Upper lobe of left lung (tissue), 6 donors: ENCODE results near the gene KRT14. TPM values are rescaled to one million over a fixed set of nuclear protein-coding genes. Genes with fewer than 3 reads are reported as not detected.
A peak's percentile ranks its signal among the peaks of the same experiment; 100 is the strongest.
"Not testable (repeated sequence)": the region's sequence is repeated elsewhere in the genome, so short reads cannot be mapped to it uniquely, and the experiment has no call there.

ENCODE experiments used
- ATAC-seq, 2 donors: fragments of 200-7000 bp; cut with Tn5 transposase; one replicate each; pipeline ENCODE4 v1.9.1; 2022; ENCODE audit warnings: mild to moderate bottlenecking in 2 of 2, moderate library complexity in 2 of 2; ENCODE audit not compliant: low FRiP score in 2 of 2
- DNase-seq, 2 donors: peaks; one replicate each; pipeline ENCODE4 v3.0.0-alpha.2; 2019 to 2020
- H3K27ac ChIP-seq, 4 donors: fragments of 200-600 bp; sonication (generic); one replicate each; pipeline ENCODE4 v1.5.1; 2016 to 2019
- H3K27me3 ChIP-seq, 4 donors: fragments of 200-600 bp; sonication (generic); one replicate each; pipeline ENCODE4 v1.5.1; 2017 to 2019
- H3K36me3 ChIP-seq, 4 donors: fragments of 200-600 bp; sonication (generic); one replicate each; pipeline ENCODE4 v1.5.1; 2016 to 2019
- H3K4me1 ChIP-seq, 4 donors: fragments of 200-600 bp; sonication (generic); one replicate each; pipeline ENCODE4 v1.5.1; 2018 to 2019
- H3K4me3 ChIP-seq, 4 donors: fragments of 200-600 bp; sonication (generic); one replicate each; pipeline ENCODE4 v1.5.1; 2017 to 2019; ENCODE audit warnings: mild to moderate bottlenecking in 2 of 4, moderate library complexity in 1 of 4
- H3K9me3 ChIP-seq, 4 donors: fragments of 200-600 bp; sonication (generic); one replicate each; pipeline ENCODE4 v1.5.1; 2018 to 2019
- EP300 ChIP-seq, 4 donors: sonication (generic); formaldehyde crosslinking; IDR thresholded peaks; one replicate each; pipeline ENCODE4 v1.5.1; 2017; ENCODE audit warnings: antibody characterized with exemption in 4 of 4, control low read depth in 2 of 4
- POLR2A ChIP-seq, 4 donors: fragments of 450-650 bp; IDR thresholded peaks; one replicate each; pipeline ENCODE4 v1.5.1; 2016 to 2017; ENCODE audit warnings: antibody characterized with exemption in 4 of 4, mild to moderate bottlenecking in 2 of 4
- POLR2AphosphoS5 ChIP-seq, 2 donors: sonication (generic); formaldehyde crosslinking; IDR thresholded peaks; one replicate each; pipeline ENCODE4 v1.5.1; 2017; ENCODE audit warnings: antibody characterized with exemption in 2 of 2
- WGBS, 2 donors: methylation state at CpG; one replicate each; pipeline ENCODE4 v1.1.5; 2017 to 2018; 5-methylcytosine and 5-hydroxymethylcytosine counted together
- total RNA-seq, 6 donors: library from RNA; depleted of rRNA in 4 of 6; stranded (reverse); fragments of >200 nt in 4 of 6; gene quantifications; one replicate each; pipeline versions ENCODE4 v1.1.0 to v1.2.1, GENCODE V29; 2016 to 2021
- TF ChIP-seq, protein P1 (sequence below), 6 experiments: fragments of 450-650 bp in 4 of 6; fragments of 200-600 bp in 2 of 6; sonication (generic) in 2 of 6; IDR thresholded peaks; one replicate each; pipeline ENCODE4 v1.5.1; 2016 to 2019; ENCODE audit warnings: antibody characterized with exemption in 6 of 6
- donor health status: DM: no; HTN: no; CAD: no; lungs with moderate emphysema.
- donor health status: DM: no; HTN: yes; CAD: no; lungs with severe emphysema.

The KRT14 gene
- total RNA-seq, 6 donors from 2014 or later: not detected

DNA sequence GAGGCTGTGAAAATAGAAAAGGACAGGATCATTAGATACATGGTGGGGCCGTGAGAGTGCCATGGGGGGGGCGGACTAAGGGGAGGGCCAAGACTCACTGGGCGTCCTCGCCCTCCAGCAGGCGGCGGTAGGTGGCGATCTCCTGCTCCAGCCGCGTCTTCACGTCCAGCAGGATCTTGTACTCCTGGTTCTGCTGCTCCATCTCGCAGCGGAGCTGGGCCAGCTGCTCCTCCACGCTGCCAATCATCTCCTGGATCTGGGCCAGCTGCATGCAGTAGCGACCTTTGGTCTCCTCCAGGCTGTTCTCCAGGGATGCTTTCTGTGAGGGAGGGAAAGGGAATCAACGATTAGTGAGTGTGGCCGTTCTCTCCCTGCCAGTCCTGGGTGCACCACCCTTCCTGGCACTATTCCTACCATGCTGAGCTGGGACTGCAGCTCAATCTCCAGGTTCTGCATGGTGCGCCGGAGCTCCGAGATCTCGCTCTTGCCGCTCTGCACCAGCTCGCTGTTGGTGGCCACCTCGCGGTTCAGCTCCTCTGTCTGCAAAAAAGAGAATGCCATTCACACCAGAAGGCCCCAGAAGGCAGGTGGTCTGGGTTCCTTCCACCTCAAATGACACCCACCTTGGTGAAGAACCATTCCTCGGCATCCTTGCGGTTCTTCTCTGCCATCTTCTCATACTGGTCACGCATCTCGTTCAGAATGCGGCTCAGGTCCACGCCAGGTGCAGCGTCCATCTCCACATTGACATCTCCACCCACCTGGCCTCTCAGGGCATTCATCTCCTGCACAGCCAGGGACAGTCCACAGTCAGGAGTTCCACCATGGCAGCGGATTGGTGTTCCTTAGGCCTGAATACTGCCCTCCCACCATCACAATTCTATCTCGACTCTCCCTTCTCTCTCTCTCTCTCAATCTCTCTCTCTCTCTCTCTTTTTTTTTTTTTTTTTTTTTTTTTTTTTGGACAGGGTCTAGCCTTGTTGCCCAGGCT, 3.3 kb downstream of the KRT14 start:
- peaks cover 0 to 3% (median 0%) of the 10 kb centered on the region in 4 donors for H3K4me1 ChIP-seq
- DNase-seq (peak in 1 of 2 donors; percentile 63), ATAC-seq (no peak)
- 78 to 82% methylated on average over 26 to 30 of the region's 33 CpGs for WGBS, 2 donors
- H3K9me3 ChIP-seq: no peaks in the 10 kb centered on the region
- no peaks in the 10 kb centered on the region for H3K27me3 ChIP-seq
- H3K4me3 ChIP-seq: no peak overlapping the region
- no peak overlapping the region for H3K27ac ChIP-seq
- no peaks in the 10 kb centered on the region for H3K36me3 ChIP-seq
- TF ChIP-seq EP300 (IDR thresholded peaks at IDR 0.05): no peak
- TF ChIP-seq POLR2AphosphoS5 (IDR thresholded peaks at IDR 0.05): no peak
- TF ChIP-seq POLR2A (IDR thresholded peaks at IDR 0.05): no peak

DNA sequence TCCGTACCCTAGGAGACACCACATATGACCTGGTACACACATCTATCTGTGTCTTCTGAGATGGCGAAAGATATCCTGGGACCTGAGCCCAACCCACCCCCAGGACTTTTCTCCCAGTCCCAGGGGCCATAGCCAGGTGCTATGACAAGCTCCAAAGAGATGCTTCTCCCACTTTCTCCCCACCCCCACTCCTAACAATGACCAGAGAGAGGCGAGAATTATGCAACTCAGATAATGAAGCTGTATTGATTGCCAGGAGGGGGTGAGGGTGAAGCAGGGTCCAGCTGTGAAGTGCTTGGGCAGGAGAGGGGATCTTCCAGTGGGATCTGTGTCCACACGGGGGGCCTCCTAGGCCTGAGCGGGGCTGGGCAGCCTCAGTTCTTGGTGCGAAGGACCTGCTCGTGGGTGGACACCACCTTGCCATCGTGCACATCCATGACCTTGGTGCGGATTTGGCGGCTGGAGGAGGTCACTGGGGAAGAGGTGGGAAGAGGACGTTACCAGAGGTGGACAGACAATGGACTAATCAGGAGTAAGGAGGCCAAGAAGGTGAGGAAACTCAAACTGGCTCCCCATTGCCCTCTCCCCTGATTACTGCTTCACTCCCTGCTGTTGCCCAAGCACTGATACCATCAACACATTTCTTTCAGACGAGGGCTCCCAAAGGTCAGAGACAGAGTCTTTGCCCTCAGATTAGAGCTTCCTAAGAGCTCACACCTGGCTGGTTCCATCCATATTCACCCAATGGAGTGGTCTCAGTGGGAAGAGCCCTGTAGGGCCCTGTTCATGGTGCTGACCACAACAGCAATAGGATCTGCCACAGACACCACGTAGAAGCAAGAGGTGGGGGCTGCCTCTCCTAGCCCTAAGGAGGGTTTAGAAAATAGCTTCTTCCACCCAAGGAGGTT, 4.4 kb downstream of the KRT14 start:
- not testable (repeated sequence) for H3K36me3 ChIP-seq, H3K27ac ChIP-seq, H3K9me3 ChIP-seq, H3K4me3 ChIP-seq, ATAC-seq, H3K4me1 ChIP-seq, DNase-seq, H3K27me3 ChIP-seq
- 80 to 84% methylated on average over 13 of the region's 13 CpGs for WGBS, 2 donors

DNA sequence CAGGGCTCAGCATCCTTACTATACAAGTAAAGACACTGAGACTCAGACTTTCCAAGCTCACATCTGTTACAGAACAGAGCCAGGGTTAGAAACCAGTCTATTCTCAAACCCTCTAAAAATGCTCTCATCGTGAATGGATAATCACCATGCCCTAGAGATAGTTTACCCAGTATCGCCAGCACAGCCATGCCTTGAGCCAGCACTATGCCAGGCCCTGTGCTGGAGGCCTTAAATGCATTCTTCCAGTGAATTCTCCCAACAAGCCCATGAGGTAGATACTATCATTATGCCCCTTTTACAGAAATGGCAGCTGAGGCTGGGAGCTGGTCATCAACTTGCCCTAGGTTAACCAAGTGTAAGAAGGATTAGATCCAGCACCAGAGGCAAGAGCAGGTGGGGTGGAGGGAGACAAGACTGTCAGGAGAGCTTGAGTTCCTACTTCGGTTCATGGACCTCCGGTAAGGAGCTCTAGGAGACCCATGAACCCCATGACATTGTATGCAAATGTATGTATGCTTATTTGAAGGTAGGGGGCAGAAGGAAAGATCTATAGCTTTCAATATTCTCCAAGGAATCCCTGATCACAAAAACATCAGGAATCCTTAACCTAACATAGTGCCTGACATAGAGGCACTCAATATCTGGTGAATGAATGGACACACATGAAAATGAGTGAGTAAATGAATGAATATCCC, 5.2 kb downstream of the KRT14 start:
- H3K27ac ChIP-seq: no peak overlapping the region
- peaks cover 0 to 3% (median 0%) of the 10 kb centered on the region in 4 donors for H3K4me1 ChIP-seq
- H3K27me3 ChIP-seq: no peaks in the 10 kb centered on the region
- H3K4me3 ChIP-seq: no peak overlapping the region
- DNase-seq (no peak), ATAC-seq (no peak)
- no peak for TF ChIP-seq EP300 (IDR thresholded peaks at IDR 0.05)
- TF ChIP-seq POLR2AphosphoS5 (IDR thresholded peaks at IDR 0.05): no peak
- TF ChIP-seq POLR2A (IDR thresholded peaks at IDR 0.05): no peak
- TF ChIP-seq, protein P1, sequence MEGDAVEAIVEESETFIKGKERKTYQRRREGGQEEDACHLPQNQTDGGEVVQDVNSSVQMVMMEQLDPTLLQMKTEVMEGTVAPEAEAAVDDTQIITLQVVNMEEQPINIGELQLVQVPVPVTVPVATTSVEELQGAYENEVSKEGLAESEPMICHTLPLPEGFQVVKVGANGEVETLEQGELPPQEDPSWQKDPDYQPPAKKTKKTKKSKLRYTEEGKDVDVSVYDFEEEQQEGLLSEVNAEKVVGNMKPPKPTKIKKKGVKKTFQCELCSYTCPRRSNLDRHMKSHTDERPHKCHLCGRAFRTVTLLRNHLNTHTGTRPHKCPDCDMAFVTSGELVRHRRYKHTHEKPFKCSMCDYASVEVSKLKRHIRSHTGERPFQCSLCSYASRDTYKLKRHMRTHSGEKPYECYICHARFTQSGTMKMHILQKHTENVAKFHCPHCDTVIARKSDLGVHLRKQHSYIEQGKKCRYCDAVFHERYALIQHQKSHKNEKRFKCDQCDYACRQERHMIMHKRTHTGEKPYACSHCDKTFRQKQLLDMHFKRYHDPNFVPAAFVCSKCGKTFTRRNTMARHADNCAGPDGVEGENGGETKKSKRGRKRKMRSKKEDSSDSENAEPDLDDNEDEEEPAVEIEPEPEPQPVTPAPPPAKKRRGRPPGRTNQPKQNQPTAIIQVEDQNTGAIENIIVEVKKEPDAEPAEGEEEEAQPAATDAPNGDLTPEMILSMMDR (IDR thresholded peaks at IDR 0.05): no peak
- WGBS, 2 donors: 87 to 88% methylated on average over 4 of the region's 4 CpGs
- H3K9me3 ChIP-seq: no peaks in the 10 kb centered on the region
- H3K36me3 ChIP-seq: no peaks in the 10 kb centered on the region

DNA sequence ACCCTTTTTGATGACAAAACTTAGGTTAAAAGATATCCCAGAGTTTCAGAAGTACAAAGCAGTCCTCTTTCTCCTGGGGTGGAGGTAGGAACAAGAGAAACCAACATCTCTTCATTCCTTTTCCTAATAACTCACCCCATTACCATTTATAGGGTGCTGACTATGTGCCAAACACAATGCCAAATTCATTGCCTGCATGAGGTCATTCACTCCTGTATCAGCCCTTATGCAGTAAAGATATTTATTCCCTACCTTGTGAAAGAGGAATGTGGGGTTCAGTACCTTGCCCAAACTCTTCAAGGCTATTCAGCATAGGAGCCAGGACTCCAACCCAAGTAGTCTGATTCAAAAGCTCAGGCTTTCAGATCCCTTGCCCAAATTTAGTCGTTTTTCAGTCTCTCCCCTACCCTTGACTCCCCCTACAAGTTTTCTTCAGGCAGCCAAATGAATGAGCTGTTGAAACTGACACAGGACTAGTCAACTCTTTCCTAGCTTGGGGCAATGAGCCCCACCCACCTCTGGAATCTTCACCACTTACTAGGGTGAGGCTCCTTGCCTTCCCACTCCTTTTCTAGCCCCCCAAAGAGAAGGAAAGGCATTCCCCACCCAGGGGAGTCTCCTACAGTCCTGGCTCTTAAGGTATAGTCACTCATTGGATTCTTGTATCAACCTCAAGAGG, 5.9 kb downstream of the KRT14 start:
- WGBS, 2 donors: 21 to 33% methylated on average over 1 of the region's 1 CpG

DNA sequence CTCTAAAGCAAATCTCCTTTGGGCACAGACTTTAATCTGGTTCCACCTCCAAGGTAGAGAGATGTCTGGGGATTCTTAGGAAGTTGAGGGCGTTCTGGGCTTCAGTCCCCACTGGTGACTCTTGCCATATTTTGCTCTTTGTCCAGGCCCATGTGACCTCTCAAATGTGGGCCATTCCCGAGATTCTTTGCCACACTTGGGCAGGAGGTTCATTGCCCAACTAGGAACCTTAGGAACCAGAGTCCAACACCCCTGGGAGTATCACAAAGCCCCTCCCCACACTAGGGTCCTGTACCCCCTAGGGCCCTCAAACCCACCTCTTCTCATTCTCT, 6.5 kb downstream of the KRT14 start:
- no peaks in the 10 kb centered on the region for H3K36me3 ChIP-seq
- no peaks in the 10 kb centered on the region for H3K9me3 ChIP-seq
- H3K4me3 ChIP-seq: no peak overlapping the region
- DNase-seq (no peak), ATAC-seq (no peak)
- no peak overlapping the region for H3K27ac ChIP-seq
- peaks cover 0 to 3% (median 0%) of the 10 kb centered on the region in 4 donors for H3K4me1 ChIP-seq
- TF ChIP-seq, protein P1 (IDR thresholded peaks at IDR 0.05): no peak
- TF ChIP-seq POLR2AphosphoS5 (IDR thresholded peaks at IDR 0.05) (no peak), POLR2A (IDR thresholded peaks at IDR 0.05) (no peak), EP300 (IDR thresholded peaks at IDR 0.05) (no peak)
- H3K27me3 ChIP-seq: no peaks in the 10 kb centered on the region
- 81 to 82% methylated on average over 2 of the region's 2 CpGs for whole genome bisulfite sequencing, 2 donors

More for the DNA sequence above, 5.9 kb downstream of the KRT14 start:
- no peak overlapping the region for H3K27ac ChIP-seq
- H3K4me3 ChIP-seq: no peak overlapping the region
- DNase-seq (no peak), ATAC-seq (no peak)
- no peaks in the 10 kb centered on the region for H3K36me3 ChIP-seq
- H3K9me3 ChIP-seq: no peaks in the 10 kb centered on the region
- H3K4me1 ChIP-seq: peaks cover 0 to 3% (median 0%) of the 10 kb centered on the region in 4 donors
- no peaks in the 10 kb centered on the region for H3K27me3 ChIP-seq
- no peak for TF ChIP-seq EP300 (IDR thresholded peaks at IDR 0.05)
- no peak for TF ChIP-seq POLR2A (IDR thresholded peaks at IDR 0.05)
- TF ChIP-seq, protein P1 (IDR thresholded peaks at IDR 0.05): no peak
- no peak for TF ChIP-seq POLR2AphosphoS5 (IDR thresholded peaks at IDR 0.05)
